C4-2B (cell line): ENCODE measurements around the gene PTGIR.

Source experiments
- CTCF ChIP-seq: fragments of 450-650 bp; conservative IDR thresholded peaks from 2 replicates; pipeline ENCODE4 v1.5.1; 2017; ENCODE audit warnings: mild to moderate bottlenecking
- ZFX ChIP-seq: fragments of 450-650 bp; IDR thresholded peaks from 2 replicates; pipeline ENCODE4 v1.6.1; 2017

GRCh38 chr19:46615966-46616365, 8.9 kb downstream of the PTGIR start:
- no peak for TF ChIP-seq CTCF
- no peak for TF ChIP-seq ZFX
